ENCODE results near the gene ZNF718. TPM values are rescaled to one million over a fixed set of nuclear protein-coding genes. Genes with fewer than 3 reads are reported as not detected.

Gene ZNF718
- total and polyA plus RNA-seq, 2 of the 8 experiments (the other 6 are each of a cell fraction or from before 2014, with no cell fraction given) = 3.3 to 19.5 TPM

GRCh38 chr4:113732-114131, 10.6 kb upstream of the ZNF718 start (continued):
- TF ChIP-seq PHF8 (conservative IDR thresholded peaks at IDR 0.05; ENCODE audit: low read depth, low read length) = no peak
- no peak for TF ChIP-seq KDM4A (IDR thresholded peaks at IDR 0.05; ENCODE audit: low read depth, low read length, severe bottlenecking)
- TF ChIP-seq POLR2AphosphoS5 (IDR thresholded peaks at IDR 0.05; ENCODE audit: low read depth, low read length) = no peak
- TF ChIP-seq CREB1 (IDR thresholded peaks at IDR 0.05) = no peak
